Measurements from ENCODE around the gene MLXIP.

DNA sequence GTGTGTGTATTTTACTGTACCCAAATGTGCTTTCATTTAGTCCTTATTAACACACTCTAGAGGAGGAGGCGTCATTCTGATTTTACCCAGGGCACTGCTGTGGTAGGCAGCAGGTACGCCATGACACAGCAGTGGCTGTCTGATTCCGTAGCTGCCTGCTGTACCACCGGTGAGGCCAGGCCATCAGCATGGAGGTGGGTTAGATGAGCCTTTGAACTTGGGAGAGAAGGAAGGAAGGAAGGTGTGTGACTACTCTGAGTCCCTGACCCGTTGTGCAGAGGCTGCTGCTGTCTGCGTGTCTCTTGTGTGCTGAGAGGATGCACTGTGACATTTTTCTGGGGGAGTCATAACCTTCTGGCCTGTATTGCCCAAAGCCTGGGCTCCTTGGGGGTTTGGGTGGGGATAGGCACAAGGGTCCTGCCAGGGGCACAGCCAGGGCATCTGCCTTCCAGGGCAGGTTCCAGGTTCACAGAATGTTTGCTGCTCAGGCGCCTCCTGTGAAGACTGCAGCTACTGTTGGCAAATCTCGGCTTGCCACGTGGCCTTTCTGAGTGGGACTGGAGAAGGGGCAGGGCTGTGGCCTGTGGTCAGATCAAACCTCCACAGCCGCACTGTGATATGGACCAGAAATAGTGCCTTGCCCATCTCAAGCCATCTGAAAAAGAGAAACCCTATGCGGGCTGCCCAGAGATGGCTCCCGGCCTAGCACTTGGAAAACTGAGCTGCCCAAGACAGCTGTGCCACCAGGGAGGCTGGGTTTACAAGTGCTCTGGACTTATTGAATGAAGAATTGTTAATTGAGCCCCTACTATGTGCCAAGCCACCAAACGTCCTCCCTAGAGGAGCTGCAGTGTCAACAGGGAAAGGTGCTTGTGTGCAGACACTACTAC lies 47.1 kb downstream of the MLXIP start:
- TF ChIP-seq CTCF (IDR thresholded peaks at IDR 0.05) (no peak), POLR2A (IDR thresholded peaks at IDR 0.05) (no peak)
